GM18867 (cell line): ENCODE results near the gene LRIG1.

Source experiments
- ATAC-seq: cut with Tn5 transposase; IDR thresholded peaks from one replicate; pipeline ENCODE4 v1.9.1; 2021; ENCODE audit warnings: mild to moderate bottlenecking, moderate library complexity; ENCODE audit not compliant: unreplicated experiment

LRIG1 gene

GRCh38 chr3:66490984-66491383 is 9.8 kb downstream of the LRIG1 start:
- ATAC-seq: no peak

- ATAC-seq: peak; percentile 63
Measured at GRCh38 chr3:66490214-66490613, 10.6 kb downstream of the LRIG1 start.

GRCh38 chr3:66489581-66489980 is 11.2 kb downstream of the LRIG1 start:
- no peak for ATAC-seq

- ATAC-seq: no peak
Measured at GRCh38 chr3:66489115-66489514, 11.7 kb downstream of the LRIG1 start.

- ATAC-seq: no peak
Measured at GRCh38 chr3:66488492-66488891, 12.3 kb downstream of the LRIG1 start.

- ATAC-seq: no peak
Measured at GRCh38 chr3:66487465-66487864, 13.4 kb downstream of the LRIG1 start.

DNA sequence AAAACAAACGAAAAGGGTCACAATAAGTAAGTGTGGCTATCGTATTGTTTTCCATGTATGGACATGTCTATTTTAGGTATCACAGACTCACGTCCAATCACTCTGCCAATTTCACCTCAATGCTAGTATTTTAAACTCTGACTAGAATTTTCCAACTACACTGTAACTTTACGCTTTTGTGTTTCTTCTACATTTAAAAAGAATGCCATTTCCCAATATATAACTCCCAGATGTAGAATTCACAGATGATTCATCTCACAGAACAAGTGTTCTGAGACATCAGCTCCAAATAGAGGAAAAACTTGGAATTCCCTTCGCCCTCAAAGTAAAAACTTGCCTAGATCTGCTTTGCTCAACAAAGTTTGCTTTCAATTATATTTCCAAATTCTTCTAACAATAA is 14.2 kb downstream of the LRIG1 start:
- no peak for ATAC-seq

GRCh38 chr3:66486202-66486601 is 14.6 kb downstream of the LRIG1 start:
- no peak for ATAC-seq

DNA sequence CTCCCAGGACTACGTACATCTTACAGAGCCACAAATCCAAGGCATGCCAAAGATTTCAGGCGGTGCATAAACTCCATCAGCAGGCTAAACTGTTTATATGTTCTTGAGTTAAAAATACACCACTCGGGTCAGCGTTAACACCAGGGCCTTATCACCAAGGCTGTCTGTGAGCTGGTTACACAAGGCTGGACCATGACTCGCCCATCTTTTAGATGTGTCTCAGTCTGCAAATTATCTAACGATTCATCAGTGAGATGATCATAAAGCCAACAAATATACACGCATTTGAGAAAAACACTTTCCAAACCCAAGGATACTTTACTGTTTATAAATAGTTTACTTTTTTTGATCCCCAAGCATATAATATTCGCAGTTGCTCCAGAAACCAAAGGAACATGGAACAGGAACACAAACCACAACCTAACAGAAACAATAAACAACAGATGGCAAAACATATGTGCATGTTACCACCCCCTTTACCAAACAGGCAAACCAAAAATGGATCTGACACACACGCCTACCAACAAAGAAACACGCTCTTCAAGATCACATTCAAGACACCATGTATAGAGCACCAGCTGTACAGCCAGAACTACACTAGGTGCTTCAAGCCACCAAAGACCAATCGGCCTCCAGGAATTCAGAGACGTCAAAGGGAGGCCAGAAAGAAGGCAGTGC is 15.4 kb downstream of the LRIG1 start:
- ATAC-seq: no peak

GRCh38 chr3:66484106-66484844 is 16.5 kb downstream of the LRIG1 start:
- ATAC-seq: no peak

GRCh38 chr3:66483409-66483906 is 17.4 kb downstream of the LRIG1 start:
- peak; percentile 52 for ATAC-seq

DNA sequence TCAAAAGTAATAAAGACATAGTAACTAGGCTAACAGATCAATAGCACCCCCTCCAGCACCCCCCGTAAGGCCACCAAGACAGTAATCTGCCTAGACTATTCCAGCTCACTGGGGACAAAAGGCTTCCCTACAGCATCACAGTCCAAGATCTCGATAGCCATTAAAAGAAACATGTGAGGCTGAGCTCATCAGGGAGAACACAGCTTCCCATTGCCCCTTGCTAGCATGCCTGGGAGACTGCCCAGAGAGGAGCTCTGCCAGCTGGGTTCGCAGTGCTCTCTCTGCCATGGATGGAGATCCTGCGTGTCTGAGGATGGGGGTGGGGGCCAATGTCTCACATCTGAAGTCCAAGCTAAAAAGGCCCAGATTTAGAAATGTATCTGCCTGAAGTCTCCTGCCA is 17.8 kb downstream of the LRIG1 start:
- no peak for ATAC-seq

GRCh38 chr3:66482018-66482404 is 18.8 kb downstream of the LRIG1 start:
- ATAC-seq: no peak

- peak; percentile 21 for ATAC-seq
Measured at GRCh38 chr3:66481071-66482017, 19.5 kb downstream of the LRIG1 start.

- peak; percentile 49 for ATAC-seq
Measured at GRCh38 chr3:66480666-66481065, 20.2 kb downstream of the LRIG1 start.

DNA sequence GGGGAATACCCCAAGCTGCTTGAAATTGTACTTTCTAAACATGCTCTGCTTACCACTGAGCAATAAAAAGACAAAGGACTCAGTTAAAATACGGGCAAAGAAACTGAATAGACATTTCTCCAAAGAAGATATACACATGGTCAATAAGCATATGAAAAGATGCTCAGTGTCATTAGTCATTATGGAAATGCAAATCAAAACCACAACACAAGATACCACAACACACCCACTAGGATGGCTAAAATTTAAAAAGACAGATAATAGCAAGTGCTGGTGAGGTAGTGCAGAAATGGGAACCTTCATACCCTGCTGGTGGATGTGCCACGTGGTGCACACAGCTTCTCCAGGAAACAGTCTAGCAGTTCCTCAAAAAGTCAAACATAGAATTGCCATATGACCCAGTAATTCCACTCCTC is 21.3 kb downstream of the LRIG1 start:
- peak; percentile 40 for ATAC-seq

GRCh38 chr3:66478960-66479359 is 21.9 kb downstream of the LRIG1 start:
- no peak for ATAC-seq

DNA sequence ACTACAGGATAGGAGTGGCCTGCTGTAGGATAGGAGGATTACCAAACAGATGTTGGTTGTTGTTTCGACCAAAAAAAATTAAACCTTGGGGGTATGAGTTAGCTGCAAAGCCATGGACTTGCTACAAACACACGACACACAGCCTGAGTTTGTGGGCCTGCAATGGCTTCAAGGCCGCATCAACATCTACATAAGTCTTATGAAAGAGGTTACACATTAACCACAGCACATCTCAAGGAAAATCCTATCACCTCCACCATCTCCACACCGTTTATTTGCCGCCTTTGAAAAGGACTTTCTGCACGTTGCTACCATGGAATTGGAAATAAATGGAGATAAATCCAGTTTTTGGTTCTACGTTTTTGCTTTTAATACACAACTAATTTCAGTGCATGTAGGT is 23.0 kb downstream of the LRIG1 start:
- ATAC-seq: no peak

GRCh38 chr3:66476852-66477381 is 23.9 kb downstream of the LRIG1 start:
- no peak for ATAC-seq

DNA sequence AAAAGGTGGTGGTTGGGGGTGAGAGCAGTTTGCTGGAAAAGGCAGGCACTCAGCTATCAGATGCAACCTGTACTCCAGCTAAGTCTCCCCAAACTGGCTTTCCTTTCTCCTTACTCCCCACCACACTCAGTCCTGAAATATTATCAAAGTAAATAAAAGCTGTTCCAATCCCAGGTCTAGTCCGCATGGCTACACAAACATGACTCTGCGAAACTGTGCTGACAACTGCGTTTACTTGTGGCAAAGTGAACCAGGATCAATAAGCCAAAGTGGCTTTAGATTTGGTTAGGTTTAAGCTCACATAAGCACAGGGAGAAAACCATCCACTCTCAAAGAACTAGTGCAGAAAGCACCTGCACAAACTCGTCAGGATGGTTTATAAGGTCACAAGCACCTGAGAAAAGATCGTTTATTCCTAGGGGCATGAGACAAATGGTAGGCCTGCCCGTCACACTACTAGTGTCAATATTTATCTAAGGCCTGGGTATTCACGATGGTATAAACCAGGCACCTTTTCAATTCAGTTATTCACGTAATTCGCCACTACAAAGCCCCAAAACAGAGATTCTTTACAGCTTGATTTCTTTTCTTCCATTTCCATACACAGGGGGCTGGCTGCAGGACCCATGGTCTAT is 25.3 kb downstream of the LRIG1 start:
- no peak for ATAC-seq

GRCh38 chr3:66473692-66474091 is 27.1 kb downstream of the LRIG1 start:
- ATAC-seq: no peak
